ENCODE measurements around the gene AKT1.

The AKT1 gene

DNA sequence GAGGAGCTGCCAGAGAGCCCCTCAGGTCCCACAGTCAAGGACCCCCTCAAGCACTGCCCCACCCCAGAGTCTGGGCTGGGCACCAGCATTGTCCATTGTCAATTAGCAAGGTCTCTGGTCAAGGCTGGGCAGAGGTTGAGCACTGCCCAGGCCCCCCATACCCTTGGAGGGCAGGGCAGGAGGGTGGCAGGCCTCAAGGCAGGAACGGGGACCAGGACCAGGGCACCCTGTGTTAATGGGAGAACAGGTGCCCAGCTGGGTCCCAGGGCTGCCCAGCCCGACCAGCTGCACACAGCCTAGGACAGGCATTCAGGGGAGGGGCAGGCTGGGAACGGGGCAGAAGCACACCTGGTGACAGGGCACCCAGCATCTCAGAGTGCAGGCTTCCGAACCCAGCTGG, 24.2 kb downstream of the AKT1 start:
- no peak for DNase-seq

DNA sequence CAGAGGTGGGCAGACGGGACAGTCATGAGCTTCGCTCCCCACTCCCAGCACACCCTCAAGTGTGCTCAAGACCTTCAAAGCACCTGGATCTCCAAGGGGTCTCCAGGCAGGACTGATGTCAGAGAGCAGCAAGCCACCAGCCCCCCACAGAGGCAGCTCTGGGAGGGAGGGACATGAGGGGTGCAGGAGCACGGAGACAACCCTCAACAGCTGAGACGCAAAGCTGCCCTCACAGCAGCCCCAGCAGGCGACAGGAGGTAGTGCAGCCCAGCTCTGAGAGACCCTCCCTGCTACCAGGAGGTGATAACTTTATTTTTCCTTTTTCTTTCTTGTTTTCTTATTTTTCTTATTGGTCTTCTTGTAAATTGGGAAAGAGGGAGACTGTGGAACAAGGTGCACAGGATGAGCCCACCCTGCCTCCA, 24.7 kb downstream of the AKT1 start:
- DNase-seq = peak; percentile 41

DNA sequence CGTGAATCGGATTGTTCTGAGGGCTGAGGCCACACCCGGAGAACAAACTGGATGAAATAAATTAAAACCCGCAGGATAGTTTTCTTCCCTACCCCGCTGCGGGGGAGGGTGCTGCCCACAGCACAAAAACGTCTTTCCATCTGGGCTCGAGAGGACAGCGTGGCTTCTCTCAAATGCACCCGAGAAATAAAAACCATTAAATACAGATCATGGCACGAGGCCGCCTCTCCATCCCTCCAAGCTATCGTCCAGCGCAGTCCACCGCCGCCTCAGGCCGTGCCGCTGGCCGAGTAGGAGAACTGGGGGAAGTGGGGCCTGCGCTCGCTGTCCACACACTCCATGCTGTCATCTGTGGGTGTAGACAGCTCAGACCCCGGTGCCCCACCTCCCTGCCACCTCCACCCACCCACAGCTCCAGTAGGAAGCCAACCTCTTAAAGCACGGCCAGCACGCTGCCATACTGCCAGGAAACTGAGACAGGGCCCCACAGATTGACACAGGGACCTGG, 25.4 kb downstream of the AKT1 start:
- DNase-seq = no peak

DNA sequence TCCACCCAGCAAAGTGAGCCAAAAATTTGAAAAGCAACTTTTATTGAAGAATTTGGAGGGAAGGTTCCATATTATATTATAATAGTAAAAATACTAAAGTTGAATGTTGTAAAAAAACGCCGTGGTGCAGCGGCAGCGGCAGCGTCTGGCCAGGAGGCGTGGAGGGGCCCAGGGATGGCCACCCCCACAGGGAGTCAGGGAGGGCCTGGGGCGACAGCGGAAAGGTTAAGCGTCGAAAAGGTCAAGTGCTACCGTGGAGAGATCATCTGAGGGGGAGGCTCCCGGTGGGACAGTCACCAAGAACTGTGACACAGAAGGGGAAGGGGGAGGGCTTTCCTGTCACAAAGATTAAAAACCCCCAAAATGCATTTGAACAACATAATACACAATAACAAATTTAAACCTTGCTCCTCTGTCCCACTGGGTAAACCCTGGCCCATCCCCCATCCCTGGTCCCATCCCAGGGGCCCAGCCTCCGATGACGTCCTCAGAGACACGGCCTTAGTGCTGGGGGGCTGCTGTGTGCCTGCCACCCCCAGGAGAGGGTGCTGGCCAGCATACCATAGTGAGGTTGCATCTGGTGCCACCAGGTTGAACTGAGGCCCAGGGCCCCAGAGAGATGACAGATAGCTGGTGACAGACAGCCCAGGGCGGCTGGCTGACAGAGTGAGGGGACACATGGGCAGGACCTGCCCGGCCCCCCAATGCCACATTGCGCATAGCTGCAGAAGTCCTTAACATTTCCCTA, 26.1 kb downstream of the AKT1 start:
- no peak for DNase-seq

DNA sequence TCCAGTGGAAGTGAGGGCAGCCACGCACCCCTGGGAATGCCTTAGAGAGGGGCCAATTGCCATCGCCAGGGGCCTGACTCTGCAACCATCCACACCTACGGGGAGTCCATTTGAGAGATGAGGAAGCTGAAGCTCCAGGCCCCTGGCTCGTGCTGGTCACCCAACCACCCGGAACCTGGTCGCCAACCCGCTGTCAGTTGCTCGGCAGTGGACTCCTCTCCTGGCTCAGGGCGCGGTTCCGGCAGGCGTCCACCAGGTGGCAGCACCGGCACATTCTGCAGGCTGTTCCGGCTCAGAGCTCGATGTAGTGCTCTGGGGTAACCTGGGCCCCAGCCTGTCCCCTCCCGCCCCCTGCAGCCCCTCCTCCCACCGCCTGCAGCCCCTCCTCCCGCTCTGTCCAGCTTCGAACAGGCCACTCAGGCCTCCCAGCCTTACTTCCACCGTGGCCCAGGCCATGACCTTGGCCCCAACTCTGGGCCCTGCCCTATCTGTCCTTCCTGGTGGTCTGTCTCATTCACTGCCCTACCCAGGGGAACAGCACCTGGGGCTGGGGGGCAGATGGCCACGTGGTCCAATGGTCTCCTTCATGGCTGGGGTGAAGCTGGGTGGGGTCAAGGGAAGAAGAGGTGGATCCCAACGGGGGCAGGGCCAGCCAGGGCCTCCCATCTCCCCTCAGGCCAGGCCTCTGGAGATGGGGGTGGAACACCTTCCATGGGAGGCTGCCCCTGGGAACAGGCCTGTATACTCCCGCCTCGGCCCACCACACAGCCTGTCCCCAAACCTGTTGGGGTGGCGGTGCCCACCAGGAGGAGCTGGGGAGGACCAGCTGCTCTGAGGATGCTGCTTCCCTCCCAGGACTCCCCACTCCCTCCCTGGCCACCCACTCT, 26.9 kb downstream of the AKT1 start:
- DNase-seq = peak; percentile 92

DNA sequence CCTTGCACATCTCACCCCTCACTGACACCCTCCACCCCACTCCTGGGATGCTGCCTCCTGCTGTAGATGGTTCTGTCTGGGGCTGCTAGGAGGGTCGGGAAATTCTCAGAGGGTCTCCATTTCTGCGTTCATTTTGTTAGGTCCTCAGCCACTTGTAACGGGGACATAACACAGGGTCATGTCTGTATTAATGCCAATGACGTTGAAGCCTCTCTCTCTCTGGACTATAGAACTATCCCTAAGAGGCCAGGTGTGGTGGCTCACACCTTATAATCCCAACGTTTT, 28.0 kb downstream of the AKT1 start:
- DNase-seq = no peak

DNA sequence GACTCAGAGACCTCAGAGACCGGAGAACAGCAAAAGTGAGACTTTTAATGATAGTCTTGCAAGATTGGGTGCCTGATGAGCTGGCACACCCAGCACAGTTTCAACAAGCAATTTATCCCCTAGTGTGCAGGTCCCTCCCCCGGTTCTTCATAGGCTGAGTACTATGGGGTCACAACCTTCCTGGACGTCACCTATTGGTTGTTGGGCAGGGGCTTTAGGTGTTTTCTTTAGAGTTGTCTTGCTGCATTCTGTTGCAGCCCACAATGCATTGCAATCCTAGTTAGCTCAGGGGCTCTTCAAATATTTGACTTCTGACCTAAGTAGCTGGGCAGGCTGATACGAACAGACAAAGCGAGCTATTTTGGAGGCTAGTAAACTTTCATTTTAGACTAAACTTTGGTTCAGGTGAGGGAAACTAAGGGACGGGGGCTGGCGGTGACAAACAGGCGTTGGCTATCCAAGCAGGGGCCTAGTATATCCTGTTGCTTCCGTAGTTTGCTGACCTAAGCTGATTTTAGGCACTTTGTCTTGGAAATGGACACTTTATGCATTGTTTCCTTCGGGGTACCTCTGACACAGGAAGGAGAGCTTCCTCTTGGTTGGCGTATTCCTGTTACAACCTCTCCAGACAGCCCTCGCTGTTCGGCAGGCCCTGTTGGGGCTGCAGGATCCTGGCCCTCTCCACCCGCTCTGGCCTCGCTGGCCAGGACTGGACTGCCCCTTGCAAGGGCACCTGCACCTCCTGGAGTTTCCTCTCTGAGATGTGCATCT, 28.5 kb downstream of the AKT1 start:
- DNase-seq = no peak

DNA sequence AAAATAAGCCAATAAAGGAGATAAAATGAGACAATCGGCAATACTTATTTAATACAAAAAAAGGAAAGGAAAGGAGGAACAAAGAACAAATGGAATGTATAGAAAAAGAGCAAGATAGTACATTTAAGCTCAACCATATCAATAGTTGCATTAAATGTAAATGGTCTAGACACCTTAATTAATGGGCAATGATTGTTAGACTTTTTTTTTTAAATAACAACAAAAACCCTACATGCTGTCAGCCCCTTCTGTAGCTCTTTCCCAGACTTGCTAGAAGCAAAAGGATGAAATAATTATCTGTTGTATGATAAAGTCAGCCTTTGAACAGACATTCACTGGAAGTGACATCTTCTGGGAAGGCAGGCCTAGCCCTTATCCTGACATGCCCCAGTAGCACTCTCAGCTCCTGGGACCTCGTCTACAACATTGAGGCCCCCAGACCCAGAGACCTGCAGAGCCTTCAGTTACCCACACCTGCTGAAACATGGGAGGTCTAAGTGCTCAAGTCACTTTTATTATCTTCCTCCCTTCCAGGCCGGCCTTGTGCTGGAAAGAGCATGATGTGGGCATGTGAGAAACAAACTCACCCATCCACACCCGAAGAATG, 29.2 kb downstream of the AKT1 start:
- DNase-seq = no peak

DNA sequence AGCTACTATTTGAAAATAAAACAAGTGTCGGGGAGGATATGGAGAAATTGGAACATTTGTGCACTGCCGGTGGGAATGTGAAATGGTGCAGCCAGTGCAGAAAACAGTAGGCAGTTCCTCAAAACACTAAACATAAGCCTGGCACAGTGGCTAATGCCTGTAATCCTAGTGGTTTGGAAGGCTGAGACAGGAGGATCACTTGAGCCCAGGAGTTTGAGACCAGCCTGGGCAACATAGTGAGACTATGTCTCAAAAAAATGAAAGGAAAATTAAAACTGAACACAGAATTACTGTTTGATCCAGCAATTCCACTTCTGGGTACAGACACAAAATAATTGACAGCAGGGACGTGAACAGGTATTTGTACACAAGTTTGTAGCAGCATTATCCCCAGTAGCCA, 30.0 kb downstream of the AKT1 start:
- DNase-seq = no peak

DNA sequence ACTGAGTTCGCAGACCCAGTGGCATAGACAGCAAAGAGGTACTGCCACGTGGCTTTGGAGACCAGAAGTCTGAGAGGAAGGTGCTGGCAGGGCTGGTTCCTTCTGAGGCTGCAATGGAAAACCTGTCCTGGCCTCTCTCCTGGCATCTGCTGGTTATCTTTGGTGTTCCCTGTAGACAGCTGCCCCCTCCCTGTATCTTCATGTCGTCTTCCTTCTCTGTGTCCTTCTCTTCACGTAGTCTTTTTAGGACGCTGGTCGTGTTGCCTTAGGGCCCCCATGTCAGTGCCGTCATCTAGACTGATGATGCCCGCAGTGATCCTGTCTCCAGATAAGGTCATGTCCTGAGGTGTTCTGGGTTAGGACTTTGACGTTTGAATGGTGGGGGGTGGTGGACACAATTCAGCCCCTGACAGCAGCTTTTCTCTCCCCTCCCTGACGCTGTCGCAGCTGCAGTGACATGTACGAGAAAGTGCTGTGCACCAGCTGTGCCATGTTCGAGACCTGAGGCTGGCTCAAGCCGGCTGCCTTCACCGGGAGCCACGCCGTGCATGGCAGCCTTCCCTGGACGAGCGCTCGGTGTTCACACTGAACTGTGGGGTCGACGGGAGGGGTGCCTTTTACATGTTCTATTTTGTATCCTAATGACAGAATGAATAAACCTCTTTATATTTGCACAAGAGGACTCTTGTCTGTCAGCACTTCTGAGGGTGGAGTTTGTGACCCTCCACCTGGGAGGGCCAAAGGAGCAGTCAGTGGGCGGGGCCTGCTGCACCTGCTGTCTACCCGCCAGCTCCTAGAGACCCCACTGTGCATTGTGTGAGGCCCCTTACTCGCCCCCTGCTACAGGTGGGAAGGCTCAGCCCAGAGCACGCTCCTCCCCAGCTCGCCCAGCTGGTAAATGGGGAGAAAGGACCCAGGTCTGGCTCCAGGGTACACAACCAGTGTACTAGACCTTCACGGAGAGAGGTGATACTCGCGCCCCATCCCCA, 36.3 kb downstream of the AKT1 start:
- no peak for DNase-seq

DNA sequence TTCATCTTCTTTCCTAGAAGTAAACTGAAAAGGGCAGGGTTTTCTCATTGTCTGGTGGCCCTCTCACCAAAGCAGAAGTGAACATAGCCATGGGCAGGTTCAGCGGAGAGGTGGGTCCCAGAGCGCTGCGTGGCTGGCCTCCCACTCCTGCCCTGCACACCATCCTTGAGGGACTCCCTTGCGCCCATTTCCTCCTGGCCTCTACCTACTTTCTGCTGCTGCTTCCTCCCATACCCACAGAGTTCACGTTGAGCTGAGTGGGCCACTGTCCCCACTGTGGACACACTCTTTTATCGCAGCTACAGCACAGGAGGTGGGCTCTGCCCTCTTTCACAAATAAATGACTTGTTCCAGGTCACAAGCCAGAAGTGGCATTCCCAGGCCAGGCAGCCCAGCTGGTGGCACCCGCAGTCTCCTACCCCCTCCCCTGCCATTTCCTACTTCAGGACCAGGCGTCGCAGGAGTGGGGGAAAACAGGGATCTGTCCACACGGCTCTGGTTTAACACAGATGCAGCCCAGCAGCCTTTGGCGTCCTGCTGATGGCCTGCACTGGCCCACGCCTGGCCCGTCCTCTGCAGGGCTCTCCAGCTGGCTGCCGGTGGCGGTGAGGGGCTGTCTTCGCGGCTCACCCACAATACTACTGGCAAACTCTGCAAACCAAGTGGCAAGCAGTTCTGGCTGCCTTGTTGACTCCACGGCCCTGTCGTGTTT, 37.7 kb downstream of the AKT1 start:
- no peak for DNase-seq

DNA sequence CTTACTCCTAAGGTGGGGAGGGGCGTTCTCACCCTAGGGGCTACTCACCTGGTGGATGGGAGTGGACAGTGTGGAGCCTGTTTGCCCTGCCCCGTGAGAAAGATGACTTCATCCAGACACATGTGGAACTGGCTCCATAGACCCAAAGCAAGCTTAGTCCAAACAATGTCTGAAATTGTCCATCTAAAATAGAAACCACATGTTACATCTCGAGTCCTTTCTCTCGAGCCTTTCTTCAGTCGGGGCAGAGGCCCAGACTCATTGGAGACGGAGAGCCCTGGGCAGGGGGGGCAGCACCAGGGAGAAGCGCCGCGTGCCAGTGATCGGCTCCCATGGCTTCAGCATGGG, 38.3 kb downstream of the AKT1 start:
- DNase-seq = no peak

DNA sequence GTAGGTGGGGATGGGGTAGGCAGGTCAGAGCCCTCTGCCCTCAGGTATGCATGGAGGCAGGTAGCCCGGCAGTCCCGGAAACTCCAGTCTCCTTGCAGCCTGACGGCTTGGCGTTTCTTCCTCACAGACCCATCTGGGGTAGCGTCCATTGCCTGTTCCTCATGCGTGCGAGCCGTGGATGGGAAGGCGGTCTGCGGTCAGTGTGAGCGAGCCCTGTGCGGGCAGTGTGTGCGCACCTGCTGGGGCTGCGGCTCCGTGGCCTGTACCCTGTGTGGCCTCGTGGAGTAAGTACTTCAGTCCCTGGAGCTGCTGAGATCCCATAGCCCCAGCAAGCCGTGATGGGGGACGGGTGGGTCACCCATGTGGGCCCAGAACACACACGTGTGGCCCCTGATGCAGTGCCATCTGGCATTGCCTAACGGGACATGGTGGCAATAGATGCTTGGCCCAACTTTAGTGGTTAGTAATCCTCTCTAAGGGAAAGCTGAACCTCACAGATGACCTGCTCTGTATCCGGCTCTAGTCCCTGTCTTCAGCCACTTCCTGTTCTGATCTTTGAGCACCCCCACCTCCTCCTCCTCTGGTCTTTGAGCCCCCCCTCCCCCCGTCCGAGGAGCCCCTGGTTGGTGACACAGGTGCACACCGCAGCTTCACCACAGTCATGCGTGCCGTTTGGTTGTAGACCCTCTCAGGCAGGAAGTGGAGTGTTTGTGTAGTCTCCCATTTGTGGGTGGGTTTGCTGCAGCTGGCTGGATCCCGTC, 38.9 kb downstream of the AKT1 start:
- DNase-seq = no peak

DNA sequence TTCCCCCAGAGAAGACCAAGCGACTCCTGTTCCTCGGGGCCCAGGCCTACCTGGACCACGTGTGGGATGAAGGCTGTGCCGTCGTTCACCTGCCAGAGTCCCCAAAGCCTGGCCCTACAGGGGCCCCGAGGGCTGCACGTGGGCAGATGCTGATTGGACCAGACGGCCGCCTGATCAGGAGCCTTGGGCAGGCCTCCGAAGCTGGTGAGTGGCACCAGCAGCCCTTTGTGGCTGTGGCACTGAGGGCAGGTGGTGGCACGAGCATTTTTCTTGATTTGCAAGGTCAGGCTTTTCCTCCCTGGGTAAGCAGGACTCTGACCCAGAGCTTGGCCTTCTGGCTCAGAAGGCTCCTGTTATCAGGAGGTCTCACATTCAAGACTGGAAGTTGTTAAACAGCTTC, 39.9 kb downstream of the AKT1 start:
- no peak for DNase-seq

DNA sequence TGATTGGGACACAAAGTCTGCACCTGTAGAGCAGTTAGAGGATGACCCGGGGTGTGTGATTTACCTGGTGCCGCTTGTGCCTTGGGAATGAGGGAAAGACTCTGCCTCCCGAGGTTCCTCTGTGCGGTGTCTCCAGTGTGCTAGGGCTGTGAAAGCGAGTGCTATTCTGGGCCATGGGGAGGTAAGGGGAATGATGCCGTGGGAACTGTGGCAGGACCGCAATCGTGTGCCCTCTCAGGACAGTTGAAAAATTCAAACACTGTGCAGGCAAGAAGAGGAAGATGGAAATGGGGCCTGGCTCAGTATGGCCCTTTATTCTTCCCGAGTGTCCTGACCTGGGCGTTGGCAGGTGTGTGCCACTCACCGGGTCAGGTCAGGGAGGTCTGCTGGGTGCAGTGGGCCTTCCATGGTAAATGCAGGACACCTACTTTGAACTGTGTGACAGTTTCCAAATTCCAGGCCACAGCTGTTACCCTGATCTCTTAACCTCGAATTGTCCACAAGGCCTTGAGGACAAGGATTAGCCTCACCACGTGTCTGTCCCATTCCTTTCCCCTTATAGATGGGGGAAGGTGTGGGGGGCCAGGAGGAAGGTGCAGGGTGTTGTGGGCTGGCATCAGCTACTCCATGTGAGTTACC, 41.2 kb downstream of the AKT1 start:
- DNase-seq = no peak

DNA sequence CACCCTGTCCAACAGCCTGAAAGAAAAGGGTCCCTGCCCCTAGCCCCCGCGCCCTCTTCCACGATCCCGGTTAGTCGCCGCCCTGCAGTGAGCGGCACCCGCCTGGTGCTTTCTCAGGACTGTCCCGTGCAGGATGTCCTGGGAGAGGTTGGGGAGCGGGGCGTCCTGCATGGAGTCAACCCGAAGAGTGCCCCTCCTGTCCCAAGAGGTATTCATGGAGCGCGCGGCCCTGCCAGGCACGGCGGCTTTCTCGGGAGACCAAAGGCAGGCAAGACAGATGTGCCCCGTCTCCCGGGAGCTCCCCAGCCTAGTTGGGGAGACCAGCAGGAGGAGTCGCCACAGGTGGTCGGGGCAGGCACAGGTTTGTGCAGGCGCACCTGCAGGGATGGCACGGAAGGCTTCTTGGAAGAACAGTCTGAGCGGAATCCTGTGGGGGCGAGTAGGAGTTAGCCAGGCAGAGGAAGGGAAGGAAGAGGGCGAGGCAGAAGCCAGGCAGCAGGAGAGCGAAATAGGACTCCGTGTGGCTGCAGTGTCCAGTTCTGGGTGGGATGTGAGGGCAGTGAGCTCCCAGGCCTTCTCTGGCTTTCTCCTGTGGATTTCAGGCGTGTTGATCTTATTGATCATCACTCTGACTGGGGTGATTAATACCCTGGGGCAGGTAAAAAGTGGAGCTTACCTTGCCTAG, 41.9 kb downstream of the AKT1 start:
- DNase-seq = peak; percentile 27

DNA sequence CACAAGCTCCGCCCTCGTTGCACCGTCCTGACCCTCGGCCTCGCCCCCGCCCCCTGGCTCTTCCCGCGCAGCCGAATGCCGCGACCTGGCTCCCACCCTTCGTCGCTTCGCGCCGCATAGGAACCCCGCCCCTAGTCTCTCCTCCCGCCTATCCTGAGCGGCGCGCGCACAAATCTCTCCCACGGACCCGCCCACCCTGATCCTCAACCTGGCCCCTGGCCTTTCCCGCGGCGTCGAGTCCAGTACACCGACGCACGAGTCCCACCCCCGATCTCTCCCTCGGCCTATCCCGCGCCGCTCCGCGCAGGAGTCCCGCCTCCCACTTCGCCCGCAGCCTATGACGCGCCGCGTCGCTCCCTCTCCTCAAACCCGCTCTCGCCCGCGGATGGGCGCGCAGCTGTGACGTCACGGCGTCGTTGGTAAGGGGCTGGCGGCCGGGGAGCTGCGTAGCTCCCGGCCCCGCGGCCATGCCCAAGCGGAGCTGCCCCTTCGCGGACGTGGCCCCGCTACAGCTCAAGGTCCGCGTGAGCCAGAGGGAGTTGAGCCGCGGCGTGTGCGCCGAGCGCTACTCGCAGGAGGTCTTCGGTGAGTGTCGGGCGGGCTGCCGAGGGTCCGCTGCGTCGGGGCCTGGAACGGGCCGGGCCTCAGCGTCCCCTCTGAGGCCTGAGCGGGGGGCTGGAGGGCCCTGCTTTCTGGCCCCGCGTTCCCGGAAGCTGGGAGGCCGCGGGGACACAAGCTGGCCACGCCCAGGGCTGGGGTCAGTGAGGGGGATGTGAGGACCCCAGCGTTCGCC, 42.6 kb downstream of the AKT1 start, which contains the start of gene SIVA1:
Gene SIVA1, plus strand, starts transcription at position 413 of the 793 bp plus-strand sequence. Its CDS starts 55 bp downstream, at position 468.
- peak; percentile 100 for DNase-seq

DNA sequence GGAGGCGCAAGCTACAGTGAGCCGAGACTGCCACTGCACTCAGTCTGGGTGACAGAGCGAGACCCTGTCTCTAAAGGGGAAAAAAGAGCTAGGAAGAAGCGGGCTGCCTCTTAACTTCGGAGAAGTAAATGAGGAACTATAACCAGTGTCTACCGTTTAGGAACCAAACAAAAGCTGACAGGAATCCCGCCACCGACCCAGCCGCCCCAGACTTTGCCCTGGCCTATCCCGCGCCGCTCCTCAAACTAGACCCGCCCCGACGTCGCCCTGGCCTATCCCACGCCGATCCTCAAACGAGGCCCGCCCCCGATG, 43.2 kb downstream of the AKT1 start:
- no peak for DNase-seq

Data from stimulated activated CD4-positive, alpha-beta T cell treated with anti-CD3 and anti-CD28 coated beads, Interleukin-15, amount 100 ng/mL, for 24 hours (primary cell).